B cell (primary cell): ENCODE data around the gene ELMO1.

ENCODE experiments used
- EZH2 ChIP-seq: IDR thresholded peaks from 2 replicates; pipeline ENCODE4 v1.6.1; 2012; ENCODE audit warnings: borderline replicate concordance, low read depth, mild to moderate bottlenecking, moderate library complexity, low read length; ENCODE audit not compliant: insufficient read depth, poor library complexity, severe bottlenecking
- TF ChIP-seq, protein P1 (sequence below): fragments of 200-600 bp; IDR thresholded peaks from one replicate; pipeline ENCODE4 v1.8.0; 2022; ENCODE audit warnings: antibody characterized with exemption, mild to moderate bottlenecking

DNA sequence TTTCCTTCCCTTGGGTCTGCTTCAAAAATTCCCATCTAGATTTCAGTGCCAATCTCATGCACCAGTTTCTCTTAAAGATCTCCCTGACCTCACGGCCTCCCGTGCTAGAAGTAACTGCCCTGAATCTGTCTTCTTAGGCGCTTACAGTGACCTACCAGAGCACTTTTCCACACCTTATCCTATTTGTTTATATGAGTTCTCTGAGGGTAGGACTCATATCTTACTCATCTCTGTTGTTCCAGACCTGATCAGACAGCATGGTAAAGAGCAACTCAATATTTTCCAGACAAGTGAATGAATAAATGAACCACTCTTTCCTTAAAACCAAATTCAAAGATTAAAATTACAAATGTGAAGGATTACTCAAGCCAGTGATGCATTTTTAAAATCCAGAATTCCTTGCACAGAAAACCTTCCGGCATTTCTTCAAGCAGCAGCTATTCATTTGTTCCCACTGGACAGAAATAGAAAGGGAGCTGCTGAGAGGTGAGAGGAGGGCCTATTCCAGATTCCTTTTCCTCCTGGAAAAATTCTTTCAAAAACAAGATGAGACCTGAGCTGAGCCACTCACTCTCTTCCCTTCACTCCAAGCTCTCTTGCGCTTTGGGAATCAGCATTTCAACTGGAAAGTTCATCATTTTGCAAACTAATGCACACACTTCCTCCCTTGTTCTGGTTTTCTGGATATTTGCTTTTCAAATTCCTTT lies 94.6 kb downstream of the ELMO1 start:
- no peak for TF ChIP-seq EZH2
- TF ChIP-seq, protein P1, sequence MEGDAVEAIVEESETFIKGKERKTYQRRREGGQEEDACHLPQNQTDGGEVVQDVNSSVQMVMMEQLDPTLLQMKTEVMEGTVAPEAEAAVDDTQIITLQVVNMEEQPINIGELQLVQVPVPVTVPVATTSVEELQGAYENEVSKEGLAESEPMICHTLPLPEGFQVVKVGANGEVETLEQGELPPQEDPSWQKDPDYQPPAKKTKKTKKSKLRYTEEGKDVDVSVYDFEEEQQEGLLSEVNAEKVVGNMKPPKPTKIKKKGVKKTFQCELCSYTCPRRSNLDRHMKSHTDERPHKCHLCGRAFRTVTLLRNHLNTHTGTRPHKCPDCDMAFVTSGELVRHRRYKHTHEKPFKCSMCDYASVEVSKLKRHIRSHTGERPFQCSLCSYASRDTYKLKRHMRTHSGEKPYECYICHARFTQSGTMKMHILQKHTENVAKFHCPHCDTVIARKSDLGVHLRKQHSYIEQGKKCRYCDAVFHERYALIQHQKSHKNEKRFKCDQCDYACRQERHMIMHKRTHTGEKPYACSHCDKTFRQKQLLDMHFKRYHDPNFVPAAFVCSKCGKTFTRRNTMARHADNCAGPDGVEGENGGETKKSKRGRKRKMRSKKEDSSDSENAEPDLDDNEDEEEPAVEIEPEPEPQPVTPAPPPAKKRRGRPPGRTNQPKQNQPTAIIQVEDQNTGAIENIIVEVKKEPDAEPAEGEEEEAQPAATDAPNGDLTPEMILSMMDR = no peak
